SKM-1 treated with dmso at 0.1 percent for 144 hours (cell line): Measurements from ENCODE around the gene CLEC5A.
"Not testable (repeated sequence)": the region's sequence is repeated elsewhere in the genome, so short reads cannot be mapped to it uniquely, and the experiment has no call there.

ENCODE experiments used
- DNase-seq: peaks from one replicate; lab custom pipeline; 2025; ENCODE audit not compliant: unreplicated experiment; lab: John Stamatoyannopoulos, UW

Gene CLEC5A

DNA sequence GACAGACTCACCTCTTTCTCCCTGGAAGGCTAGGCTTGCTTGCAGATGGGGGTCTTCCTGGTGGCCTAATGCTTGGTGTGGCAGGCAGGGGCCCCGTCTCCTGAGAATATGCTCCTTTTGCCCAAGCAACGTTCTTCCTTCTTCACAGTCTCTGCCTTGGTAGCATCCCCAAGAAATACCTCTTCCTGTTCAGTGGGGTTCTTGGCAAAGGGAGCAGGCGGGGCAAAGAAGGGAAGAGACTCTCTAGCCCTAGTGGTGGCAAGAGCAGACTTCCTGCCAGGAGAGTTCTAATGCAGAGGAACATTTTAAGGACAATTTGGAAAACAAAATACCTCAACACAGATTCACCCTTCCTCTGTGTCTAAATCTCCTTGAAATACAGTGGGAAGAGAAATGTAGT, at the start of gene CLEC5A:
TSS of gene CLEC5A (minus strand) at position 179 of the 400 bp plus-strand sequence. CDS start 682 bp downstream, outside the sequence.
- DNase-seq = no peak

DNA sequence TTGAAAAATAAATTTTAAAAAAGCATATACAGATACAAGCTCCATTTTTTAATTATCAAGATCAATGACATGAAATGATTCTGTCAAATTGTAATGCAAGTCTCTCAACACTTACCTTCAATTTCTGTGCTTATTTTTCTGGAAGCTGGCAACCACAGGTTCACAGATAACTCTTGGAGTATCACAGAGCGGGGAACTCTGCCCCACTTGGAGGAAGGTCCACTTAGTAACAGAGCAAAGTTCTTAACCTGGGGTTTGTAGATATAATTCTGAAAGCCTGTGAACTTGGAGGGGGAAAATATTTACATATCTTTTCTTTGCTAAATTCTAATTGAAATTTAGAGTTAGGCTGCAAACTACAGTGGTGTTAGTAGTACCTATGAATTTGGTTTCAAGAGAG, 46.6 kb upstream of the CLEC5A start:
- DNase-seq = no peak

DNA sequence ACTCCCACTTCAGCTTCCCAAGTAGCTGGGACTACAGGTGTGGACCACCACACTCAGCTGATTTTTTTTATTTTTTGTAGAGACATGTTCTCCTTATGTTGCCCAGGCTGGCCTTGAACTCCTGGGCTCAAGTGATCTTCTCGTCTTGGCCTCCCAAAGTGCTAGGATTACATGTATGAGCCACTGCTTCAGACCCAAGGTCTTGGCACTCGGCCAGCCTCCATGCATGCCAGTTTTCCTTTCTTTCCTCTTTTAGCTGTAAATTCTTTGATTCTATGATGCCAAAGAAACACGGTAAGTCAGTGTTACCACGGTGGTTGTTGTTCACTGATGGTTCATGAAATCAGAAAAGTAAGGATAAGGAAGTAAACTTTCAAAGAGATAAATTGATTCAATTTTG, 45.9 kb upstream of the CLEC5A start:
- DNase-seq = no peak

DNA sequence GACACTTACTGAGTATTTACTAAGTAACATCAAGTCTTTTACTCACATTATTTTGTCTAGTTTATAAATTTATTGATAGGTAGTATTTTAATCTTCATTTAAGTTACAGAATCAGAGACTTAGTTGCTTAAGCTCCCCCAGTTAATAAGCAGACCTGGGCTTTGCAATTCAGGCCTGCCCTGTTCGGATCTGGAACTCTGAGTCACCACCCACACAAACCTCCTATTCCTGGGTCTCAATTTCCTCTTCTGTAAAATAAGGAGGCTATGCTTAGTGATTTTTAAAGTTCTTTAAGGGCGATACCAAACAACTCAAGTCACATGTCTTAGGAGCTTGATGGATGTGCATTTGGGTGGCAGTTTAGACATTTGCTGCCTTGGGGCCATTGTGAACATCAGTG, 45.4 kb upstream of the CLEC5A start:
- DNase-seq = peak; percentile 57

DNA sequence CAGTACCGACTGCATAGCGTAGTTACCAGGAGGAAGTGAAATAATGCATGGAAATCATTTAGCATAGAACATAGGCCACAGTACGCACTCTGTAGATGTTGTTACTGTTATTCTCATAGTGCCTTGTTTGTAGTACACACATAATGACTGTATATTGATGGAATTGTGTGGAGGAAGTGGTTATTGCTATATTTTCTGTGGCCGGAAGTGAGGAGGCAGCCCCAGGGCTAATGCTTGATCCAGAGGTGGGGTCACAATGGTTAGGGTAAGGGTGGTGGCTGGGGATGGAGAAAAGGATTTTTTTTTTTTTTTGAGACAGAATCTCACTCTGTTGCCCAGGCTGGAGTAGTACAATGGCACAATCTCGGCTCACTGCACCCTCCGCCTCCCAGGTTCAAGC, 44.4 kb upstream of the CLEC5A start:
- DNase-seq = peak; percentile 44

DNA sequence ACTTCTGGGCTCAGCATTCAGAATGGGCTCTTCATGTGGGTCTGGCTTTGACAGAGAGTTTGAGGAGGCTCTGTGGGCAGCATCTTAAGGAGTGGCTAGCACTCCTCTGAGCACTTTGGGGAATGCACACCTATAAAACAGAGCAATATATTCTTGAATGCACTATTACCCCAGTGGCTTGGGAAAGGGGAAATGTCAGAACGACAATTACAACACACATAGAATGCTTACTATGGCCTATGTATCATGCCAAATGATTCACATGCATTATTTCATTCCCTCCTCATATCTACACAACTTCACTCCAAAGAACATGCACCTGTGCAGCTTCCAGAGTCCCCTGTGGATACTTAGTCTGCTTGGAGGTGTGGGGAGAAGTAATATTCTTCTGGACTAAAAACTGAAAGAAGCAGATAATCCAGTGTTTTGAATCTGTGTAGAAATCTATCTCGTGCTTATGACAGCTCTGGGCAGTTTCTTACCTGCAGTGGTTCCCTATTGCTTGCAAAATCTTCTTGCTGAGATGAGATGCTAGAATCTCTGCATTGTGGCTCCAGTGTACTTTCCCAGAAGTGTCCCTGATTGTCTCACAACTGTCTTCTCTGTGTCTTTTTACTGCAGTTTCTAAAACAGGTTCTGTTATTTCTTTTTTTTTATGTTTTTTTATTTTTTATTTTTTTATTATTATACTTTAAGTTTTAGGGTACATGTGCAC, 43.4 kb upstream of the CLEC5A start:
- DNase-seq = peak; percentile 29

DNA sequence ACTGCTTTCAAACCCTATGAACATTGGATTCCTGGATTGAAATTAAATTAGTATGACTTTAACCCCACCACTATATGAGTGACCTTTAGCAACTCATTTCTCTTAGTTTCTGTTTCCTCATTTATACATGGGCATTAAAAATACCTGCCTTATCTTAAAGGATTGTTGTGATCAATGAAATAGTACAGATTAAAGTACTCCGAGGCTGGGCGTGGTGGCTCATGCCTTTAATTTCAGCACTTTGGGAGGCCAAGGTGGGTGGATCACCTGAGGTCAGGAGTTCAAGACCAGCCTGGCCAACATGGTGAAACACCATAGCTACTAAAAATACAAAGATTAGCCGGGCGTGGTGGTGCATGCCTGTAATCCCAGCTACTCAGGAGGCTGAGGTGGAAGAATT, 41.0 kb upstream of the CLEC5A start:
- not testable (repeated sequence) for DNase-seq

DNA sequence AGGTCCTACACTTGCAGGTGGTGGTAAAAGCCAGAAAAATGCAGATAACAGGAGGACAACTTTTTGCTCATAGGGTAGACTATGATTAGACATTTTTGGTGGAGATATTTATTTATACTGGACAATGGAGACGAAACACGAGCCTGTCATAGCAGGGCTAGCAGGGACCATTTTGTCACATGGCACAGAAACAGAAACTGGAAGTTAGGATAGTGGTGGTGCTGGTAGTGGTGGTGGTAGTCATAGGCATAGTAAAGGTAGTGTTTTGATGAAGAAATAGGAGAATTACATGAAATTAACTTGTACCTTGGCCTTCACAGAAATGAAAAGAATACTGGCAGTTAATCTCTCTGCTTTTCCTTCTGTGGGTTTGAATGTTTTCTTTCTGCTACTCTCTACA, 40.1 kb upstream of the CLEC5A start:
- no peak for DNase-seq

DNA sequence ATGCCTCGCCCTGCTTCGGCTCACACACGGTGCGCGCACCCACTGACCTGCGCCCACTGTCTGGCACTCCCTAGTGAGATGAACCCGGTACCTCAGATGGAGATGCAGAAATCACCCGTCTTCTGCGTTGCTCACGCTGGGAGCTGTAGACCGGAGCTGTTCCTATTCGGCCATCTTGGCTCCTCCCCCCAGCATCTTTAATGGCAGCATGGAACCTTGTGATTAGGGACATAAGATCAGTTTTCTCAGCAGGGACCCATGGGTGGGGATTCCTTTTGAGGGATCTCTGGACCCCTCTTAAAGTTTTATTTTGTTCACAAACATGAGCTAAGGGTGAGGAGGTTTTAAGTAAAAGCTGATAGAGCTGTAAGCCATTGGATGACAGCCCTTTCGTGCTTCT, 39.2 kb upstream of the CLEC5A start:
- not testable (repeated sequence) for DNase-seq

DNA sequence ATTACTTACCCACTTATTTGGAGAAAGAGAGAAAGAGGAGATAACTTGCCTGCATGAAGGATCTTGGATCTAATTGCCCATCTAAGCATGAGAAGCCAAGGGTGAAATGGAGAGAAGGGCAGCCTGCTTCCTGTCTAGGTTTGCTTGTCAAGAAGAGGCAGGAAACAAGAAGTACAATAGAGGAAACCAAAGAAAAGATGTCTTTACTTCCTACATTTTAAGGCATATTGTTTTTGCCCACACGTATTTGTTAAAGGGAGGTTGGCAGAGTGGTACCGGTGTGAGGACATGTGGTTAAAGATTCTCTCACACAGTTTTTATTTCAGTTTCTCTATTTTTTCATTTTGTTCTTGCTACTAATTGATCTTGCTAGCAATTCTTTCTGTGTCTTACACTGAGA, 32.8 kb upstream of the CLEC5A start:
- DNase-seq = peak; percentile 68

DNA sequence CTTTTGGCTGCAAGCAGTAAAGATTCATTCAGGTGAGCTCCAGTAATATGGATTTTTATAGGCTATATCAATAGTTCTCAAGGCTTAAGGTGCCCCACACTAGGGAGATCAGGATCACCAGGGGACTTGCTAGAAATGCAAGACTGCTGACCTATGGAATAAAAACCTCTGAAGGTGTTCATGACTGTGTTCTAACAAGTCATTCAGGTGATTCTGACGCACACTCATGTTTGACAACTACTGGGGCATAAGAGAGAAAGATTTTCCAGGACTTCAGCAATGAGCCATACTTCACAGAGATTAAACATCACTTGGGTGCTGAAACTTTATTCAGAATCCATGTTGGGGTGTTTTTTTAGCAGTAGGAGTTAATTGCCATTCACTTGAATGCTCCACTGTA, 31.6 kb upstream of the CLEC5A start:
- DNase-seq = no peak

DNA sequence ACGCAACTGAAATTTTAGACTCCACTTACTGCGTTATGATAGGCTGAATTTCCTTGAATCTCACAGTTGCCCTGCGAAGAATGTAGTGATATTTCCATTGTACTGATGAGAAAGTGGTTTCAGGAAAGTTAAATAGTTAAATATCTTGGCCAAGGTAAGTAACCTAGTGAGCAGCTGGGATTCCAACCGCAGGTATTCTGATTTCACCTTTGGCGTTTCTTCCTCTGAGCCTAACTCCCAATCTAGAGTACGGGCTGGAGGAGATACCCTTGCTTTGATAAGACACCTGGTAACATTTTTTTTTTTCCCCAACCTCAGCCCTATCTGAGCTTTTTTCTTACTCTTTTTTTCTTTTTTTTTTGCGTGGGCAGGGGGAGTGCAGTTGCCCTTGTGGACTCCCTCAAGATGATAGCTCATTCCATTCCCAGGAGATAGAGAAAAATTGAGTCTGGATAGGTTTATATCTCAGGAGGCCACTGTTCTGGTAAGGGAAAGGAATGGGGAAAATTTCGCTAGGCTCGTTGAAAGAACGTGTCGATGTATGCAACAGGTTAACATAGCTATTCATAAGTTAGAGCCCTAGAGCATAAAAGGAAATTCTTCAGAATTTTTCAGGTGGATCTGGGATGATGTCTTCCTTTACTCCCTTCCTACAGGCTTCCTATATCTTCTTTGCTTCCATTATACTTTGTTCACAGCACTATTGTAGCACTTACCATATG, 29.9 kb upstream of the CLEC5A start:
- no peak for DNase-seq

DNA sequence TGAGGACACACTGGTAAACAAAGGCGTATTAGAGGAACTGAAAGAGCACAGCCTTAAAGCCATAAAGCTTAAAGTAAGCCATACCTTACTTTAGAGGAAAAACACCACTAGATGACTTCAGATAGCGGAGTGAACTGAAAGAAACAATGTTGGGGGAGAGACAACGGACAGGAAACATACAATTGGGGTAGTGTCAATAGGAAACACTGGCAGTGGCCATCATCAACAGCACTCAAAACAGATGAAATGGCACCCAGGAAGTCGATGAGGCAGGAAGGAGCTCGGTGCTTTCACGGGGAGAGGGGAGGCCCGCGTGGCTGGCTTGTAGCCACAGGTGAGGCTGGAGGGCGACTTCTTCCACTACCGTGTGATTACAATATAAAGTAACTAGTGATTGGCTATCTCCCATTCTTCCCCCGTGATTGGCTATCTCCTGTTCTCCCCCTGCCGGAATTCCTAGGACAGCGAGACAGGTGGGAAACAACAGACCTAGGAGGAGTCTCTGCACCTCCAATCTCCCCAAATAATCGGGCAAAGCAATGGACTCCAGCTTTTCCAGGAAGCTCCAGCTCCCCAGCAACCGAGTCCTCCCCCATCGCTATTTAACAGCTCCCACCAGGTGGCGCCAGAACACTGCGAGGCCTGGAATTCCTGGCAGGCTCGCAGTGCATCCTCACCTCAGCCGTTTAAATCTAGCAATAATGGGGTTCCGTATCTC, 29.2 kb upstream of the CLEC5A start:
- DNase-seq = peak; percentile 71

DNA sequence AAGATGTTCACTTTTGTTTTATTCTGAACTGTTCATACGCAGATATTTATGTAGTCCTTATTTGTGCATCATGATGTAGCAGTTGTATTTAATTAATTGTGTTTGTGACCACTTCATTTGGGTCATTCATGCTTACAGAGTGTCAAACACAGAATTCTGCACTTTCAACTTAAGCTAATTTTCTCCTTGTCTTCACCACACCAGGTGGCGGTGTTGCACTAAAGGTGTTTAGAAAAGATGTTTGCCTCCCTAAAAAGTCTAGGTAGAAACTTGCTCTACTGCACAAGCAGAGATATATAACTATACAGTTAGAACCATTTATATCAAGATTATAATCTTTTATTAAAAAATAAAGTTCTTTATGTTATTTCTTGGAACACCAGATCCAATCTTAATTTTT, 28.1 kb upstream of the CLEC5A start:
- peak; percentile 24 for DNase-seq

DNA sequence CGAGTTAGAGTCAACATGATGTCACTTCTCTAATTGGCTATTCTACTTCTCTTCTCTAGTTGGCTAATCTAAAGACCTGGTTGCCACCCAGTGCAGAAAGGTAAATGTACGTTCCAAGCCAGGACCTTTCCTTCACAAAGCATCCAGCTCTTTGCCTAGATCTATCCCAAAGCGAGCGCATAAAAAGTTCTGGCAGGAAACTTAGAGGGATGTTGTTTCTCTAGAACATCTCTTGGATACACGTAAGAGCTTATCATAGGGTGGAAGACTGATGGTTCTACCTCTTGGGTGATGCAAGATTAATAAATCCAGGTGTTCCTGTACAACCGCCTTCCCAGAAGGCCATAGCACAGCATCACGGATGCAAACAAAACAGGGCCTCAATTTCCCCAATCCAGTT, 26.9 kb upstream of the CLEC5A start, which contains the start of gene TAS2R38:
TSS of gene TAS2R38 (minus strand) at position 101 of the 400 bp plus-strand sequence. CDS start at position 17, 84 bp downstream.
- DNase-seq = no peak

DNA sequence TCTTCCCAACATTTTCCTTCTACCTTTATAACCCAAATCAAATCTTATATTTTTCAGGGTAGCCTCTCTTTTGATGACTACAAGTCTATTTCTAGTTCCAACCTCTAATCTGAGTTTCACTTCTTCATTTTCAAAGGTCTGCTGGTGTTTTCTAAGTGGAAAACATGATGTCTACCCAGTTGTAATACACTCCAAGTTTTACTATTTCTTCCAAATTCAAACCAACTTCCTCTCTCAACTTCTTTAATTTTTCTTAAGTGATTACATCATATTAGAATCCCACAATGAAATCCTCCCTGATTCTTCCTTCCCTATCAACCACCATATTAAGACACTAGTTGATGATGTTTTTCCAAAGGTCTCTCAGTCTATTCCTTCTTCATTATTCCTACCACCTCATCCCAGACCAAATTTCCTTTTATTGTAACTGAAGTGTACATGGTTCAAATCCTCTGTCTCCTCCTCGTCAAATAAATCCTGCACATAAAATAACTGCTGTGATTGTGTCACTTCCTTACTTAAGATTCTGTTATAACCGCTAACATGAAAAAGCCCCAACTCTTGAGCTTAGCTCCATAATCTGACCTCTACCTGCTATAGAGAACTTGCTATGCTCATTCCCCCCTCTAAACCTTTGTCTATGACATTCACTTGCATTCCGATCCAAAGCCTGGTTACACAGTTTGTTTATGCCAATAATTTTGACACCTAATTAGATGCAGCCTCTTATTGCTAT, 14.1 kb upstream of the CLEC5A start:
- DNase-seq = peak; percentile 96

DNA sequence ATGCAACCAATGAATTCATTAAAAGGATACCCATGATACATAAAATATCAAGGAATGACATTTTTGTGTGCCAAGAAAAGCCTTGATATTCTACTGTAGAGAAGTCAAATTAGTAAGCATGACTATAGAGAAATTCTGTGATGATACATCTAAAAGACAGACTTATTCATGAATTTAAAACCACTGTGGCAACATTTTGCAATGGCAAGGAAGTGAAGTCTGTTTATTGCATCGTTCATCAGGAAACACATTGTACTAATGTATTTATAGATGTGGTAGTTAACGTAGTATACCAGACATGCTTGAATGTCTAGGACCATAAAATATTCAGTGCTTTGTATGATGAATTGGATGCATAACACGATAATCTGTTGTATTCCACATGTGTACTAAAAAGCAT, 9.3 kb upstream of the CLEC5A start:
- DNase-seq = peak; percentile 71

DNA sequence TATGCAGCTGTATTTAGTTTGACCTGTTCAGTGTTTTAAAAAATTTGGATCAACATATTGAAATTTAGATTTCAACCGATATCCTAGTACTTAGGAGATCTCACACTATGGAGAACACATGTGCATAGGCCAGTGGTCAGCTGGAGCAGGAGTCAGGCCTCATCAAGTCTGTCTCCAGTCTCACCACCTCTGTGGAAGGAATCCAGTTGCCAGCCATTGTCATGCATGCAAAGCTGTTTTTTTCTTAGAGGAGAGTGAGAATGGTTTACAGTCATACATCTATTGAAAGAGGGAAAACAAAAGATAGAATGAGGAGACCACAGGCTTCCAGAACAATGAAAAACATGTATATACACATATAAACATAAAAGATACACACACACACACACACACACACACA, 7.6 kb upstream of the CLEC5A start:
- DNase-seq = no peak

DNA sequence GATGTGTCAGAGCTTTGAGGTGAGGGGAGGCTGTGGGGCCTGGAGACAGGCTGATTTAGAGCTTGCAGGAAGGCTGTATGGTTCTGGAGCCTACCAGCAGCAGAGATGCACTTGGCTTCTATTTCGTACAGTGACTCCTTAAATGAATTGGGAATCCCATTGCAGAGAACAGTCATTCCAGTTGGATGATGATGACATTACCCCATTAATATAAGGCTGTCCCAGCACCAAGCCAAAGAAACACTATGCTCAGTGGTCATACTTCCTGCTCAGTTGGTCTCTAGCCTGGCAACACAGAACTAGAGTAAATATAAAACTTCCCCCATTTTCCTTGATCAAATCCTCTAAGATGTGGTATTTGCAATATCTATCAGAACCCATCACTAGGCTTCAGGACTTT, 5.7 kb upstream of the CLEC5A start:
- no peak for DNase-seq

DNA sequence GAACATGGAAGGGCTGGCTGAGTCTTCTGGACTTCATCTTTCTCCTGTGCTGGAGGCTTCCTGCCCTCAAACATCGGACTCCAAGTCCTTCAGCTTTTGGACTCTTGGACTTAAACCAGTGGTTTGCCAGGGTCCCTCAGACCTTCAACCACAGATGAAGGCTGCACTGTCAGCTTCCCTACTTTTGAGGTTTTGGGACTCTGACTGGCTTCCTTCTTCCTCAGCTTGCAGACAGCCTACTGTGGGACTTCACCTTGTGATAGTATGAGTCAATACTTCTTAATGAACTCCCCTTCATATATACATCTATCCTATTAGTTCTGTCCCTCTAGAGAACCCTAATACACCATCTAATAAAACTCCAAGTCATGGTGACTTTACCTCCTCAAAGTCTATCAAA, 4.0 kb upstream of the CLEC5A start:
- DNase-seq = peak; percentile 22

DNA sequence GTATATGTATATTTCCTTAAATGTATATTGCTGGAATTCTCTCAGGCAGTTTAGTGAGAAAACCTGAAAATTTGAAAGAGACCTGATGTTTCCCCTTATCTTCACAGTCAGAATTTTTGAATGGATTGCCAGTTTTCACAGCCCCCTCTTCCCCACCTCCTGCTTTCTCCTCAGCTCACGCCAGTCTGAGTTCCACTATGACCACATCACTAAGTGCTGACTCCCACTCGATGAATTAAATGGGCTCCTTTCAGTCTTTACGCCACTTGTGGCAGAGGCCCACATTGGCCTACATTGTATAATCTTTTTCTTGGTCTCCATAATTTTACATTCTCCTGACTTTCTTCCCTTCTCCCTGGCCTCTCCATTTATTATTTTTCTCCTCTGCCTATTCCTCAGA, 3.1 kb upstream of the CLEC5A start:
- DNase-seq = no peak
